ENCODE results near the gene SLC23A2.

- TF ChIP-seq CTCF (IDR thresholded peaks at IDR 0.05) (no peak), TCF7L2 (IDR thresholded peaks at IDR 0.05; ENCODE audit: low read depth, low read length) (no peak), REST (IDR thresholded peaks at IDR 0.05; ENCODE audit: insufficient read depth in 1 of 2, low read depth in 2 of 2, low read length in 1 of 2) (no peak), POLR2AphosphoS5 (IDR thresholded peaks at IDR 0.05; ENCODE audit: low read depth, low read length) (no peak), SIN3A (IDR thresholded peaks at IDR 0.05; ENCODE audit: borderline replicate concordance, insufficient read depth, low read depth, low read length) (no peak)
Measured at GRCh38 chr20:4830259-4830658, 171.1 kb downstream of the SLC23A2 start.

Data from Panc1 (cell line).